GM20000 (cell line): ENCODE data around the gene ZBP1.

Source experiments
- DNase-seq: peaks from one replicate; pipeline ENCODE4 v3.0.0; 2012; ENCODE audit warnings: low spot score
- TF ChIP-seq, protein P1 (sequence below): IDR thresholded peaks from 2 replicates; pipeline ENCODE4 v1.5.1; 2012; ENCODE audit warnings: mild to moderate bottlenecking, control low read depth; ENCODE audit errors: extremely low read depth, missing control alignments

The ZBP1 gene

DNA sequence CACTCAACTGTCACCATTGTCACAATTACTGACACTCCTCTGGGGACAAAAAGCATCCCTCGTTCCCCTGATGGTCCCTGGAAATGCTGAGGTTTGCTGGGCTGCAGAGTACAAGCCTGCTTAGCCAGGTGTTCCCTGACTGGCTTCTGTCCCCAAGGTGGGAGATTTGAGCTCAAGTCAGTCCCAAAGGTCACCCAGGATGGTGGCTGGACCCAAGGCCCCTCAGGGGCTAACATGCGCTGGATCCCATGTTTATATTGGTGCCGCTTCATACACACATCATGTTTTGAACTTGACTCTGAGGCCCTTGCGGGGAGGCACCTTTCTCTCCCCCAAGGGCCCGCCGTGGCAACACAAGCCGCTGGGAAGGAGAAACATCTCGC is 45.4 kb upstream of the ZBP1 start:
- no peak for DNase-seq
- TF ChIP-seq, protein P1, sequence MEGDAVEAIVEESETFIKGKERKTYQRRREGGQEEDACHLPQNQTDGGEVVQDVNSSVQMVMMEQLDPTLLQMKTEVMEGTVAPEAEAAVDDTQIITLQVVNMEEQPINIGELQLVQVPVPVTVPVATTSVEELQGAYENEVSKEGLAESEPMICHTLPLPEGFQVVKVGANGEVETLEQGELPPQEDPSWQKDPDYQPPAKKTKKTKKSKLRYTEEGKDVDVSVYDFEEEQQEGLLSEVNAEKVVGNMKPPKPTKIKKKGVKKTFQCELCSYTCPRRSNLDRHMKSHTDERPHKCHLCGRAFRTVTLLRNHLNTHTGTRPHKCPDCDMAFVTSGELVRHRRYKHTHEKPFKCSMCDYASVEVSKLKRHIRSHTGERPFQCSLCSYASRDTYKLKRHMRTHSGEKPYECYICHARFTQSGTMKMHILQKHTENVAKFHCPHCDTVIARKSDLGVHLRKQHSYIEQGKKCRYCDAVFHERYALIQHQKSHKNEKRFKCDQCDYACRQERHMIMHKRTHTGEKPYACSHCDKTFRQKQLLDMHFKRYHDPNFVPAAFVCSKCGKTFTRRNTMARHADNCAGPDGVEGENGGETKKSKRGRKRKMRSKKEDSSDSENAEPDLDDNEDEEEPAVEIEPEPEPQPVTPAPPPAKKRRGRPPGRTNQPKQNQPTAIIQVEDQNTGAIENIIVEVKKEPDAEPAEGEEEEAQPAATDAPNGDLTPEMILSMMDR: no peak

DNA sequence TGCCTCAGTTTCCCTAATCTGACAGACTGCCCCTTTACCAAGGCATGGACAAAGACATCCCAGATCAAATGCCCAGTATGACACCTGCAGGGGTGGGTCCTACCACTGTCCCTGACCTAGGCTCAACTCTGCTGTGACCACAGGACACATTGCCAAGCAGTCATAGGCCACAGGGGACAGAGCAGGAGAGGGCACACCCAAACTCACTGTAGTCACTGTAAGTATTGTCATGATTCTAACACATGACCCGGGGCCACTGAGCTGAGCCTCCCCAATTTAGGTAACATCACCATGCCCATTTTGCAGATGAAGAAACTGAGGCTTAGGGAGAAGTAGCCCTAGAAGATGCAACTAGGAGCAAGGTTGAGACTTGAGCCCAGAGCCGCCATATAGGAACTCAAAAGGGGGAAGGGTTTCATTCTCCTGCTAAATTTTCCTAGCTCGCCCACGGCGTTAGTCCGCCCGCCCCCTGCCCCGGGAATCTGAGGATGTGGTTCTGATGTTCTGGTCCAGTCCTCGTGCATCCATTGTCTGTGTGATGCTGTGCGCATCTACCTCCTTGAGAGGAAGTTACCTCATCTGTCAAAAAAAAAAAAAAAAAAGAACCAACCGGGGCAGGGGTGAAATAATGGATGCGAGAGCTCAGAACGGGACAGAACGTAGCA is 44.8 kb upstream of the ZBP1 start:
- TF ChIP-seq, protein P1: no peak
- DNase-seq: no peak

DNA sequence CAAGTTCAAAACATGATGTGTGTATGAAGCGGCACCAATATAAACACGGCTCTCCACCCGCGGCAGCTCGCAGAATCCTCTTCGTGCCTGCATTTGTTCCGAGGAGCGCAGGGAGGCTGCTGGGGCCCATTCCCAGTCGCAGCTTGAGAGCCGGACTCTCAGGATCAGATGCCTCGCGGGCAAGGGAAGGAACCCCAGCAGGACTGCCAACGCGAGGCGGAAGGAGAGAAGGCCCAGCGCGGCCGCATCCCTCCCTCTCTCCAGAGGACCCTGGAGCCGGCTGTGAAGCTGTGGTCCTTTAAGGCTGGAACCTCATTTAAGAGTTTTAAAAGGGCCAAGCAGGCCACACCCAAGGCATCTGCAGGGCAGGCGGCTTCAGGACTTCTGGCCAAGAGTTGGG is 44.2 kb upstream of the ZBP1 start:
- TF ChIP-seq, protein P1: no peak
- no peak for DNase-seq

DNA sequence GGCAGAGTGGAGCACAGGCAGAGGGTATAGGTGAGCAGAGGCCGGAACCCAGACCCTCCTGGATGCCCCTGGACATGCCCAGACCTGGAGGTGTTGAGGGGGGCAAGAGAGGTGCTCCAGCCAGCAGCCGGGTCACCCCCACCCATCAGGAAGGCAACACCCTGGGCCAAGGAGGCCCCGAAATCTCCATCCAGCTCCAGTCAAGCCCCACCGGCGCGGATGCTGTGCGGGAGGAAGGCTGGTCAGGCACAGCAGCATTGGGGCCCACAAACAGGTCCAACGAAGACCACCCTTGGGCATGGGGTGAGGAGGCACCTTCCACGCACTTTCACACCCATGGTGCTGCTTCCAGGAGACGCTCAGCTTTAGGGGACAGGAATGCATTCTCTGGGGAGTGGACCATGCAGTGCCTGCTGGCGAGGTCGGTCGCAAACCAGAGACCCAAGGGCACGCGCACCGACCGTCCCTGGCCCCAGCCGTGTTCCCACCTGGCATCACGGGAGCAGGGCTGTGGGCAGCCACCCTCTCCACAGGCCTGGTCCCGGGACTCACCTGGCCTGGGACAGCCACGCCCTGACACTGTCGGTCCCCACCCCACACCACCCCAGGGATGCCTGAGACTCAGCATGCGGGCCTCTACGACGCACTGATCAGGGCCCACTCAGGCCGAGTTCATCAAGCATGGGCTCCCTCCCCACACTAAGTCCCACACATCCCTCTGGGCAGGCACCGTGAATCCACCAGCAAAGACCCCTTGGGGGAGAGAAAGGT is 43.6 kb upstream of the ZBP1 start:
- TF ChIP-seq, protein P1: no peak
- DNase-seq: no peak

DNA sequence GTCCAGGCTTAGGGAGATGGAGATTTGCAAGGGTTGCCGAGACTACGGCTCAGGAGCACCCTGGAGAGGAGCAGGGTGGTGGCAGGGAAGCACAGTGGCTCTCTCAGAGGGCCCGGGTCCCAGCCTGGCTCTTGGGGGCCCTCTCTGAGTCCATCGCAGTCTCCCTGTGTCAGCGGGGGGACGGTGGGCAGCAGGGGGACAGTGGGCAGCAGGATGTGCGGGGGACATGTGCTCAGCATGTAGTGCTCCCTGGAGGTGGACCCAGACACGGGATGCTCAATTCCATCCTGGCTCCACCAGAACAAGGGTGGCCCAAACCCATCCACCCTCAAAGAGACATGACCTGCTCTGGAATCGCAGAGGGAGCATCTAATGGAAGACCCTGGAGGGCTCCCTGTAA is 43.0 kb upstream of the ZBP1 start:
- no peak for DNase-seq
- TF ChIP-seq, protein P1: no peak

DNA sequence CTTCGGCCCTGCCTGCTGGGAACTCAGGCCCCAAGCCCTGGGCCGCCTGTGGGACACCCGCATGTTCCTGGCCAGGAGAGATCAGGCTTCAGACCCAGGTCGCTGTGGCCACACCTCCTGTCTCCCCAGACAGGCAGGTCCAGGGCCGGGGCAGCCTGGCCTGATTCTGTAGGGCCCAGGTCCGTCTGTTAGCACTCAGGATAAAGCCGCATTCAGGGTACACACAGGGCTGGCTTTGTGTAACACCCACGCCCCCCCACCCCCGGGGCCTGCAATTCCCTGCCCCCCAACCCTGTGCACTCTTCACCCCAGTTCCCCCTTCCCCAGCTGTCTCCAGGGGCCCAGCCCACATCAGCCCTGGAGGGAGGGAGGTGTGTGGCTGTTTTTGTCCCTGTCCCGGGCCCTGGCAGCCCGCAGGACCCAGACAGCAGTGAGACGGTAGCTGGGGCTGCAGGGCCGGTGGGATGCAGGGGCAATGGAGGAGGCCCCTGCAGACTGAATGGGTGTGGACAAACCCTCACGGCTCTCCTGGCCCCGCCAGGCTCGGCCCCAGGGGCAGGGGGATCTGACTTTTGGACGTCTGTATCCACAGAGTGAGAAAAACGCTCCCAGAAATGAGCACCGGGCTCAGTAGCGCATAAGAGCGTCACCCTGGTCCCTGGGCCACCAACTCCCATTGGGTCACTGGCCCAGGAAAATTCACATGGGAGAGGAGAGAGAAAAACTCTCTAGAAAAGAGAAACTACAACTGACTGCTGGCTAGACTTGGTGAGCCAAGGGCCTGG is 42.4 kb upstream of the ZBP1 start:
- TF ChIP-seq, protein P1: no peak
- DNase-seq: no peak
